CD14-positive monocyte (primary cell): ENCODE results near the gene RASGRF2. TPM values are rescaled to one million over a fixed set of nuclear protein-coding genes. Genes with fewer than 3 reads are reported as not detected.

Source experiments
- DNase-seq, 3 donors: peaks; one replicate each; pipeline ENCODE4 v3.0.0-alpha.2; 2011 to 2022
- H2AFZ ChIP-seq: 2 replicates; pipeline ENCODE4 v1.6.0; 2012; ENCODE audit warnings: mild to moderate bottlenecking, low read depth, low read length, inconsistent platforms; ENCODE audit not compliant: insufficient read depth, poor library complexity, severe bottlenecking
- H3K27ac ChIP-seq, 2 donors: 1 replicate in 1 of 2; 2 replicates in 1 of 2; pipeline ENCODE4 v1.5.1; 2012 to 2013; ENCODE audit warnings: low read length in 2 of 2, control low read depth in 1 of 2, inconsistent platforms in 1 of 2, low read depth in 1 of 2, mild to moderate bottlenecking in 1 of 2
- H3K27me3 ChIP-seq, 2 donors: one replicate each; pipeline versions ENCODE4 v1.6.0 to v1.6.1; 2011 to 2013; ENCODE audit warnings: low read length in 2 of 2; ENCODE audit not compliant: control insufficient read depth in 2 of 2, insufficient read depth in 2 of 2
- H3K36me3 ChIP-seq, 2 donors: replicated peaks in 1 of 2; 1 replicate in 1 of 2; 2 replicates in 1 of 2; pipeline versions ENCODE4 v1.5.1 to v1.6.1; 2012 to 2013; ENCODE audit warnings: low read length in 2 of 2, control low read depth in 1 of 2, inconsistent platforms in 1 of 2, mild to moderate bottlenecking in 1 of 2; ENCODE audit not compliant: insufficient read depth in 2 of 2, control insufficient read depth in 1 of 2
- H3K4me1 ChIP-seq, 2 donors: 1 replicate in 1 of 2; 2 replicates in 1 of 2; pipeline versions ENCODE4 v1.5.1 to v1.6.1; 2012 to 2013; ENCODE audit warnings: low read length in 2 of 2, control low read depth in 1 of 2, inconsistent platforms in 1 of 2, mild to moderate bottlenecking in 1 of 2, moderate library complexity in 1 of 2; ENCODE audit not compliant: insufficient read depth in 2 of 2, control insufficient read depth in 1 of 2
- H3K4me2 ChIP-seq: replicated peaks from 2 replicates; pipeline ENCODE3; 2012; ENCODE audit warnings: low read length, moderate library complexity, mild to moderate bottlenecking; ENCODE audit not compliant: poor library complexity, severe bottlenecking; ENCODE audit errors: extremely low read depth
- H3K4me3 ChIP-seq, 3 experiments: fragments of 200-600 bp in 1 of 3; sonication (generic) in 1 of 3; replicated peaks in 1 of 3; 1 replicate in 2 of 3; 2 replicates in 1 of 3; pipeline ENCODE4 v1.5.1; 2011 to 2013; ENCODE audit warnings: low read length in 3 of 3, mild to moderate bottlenecking in 3 of 3, control low read depth in 2 of 3, low read depth in 2 of 3, inconsistent platforms in 1 of 3, moderate library complexity in 1 of 3
- H3K79me2 ChIP-seq: 2 replicates; pipeline ENCODE4 v1.6.0; 2012; ENCODE audit warnings: mild to moderate bottlenecking, control low read depth, inconsistent platforms, low read length, moderate library complexity; ENCODE audit not compliant: insufficient read depth
- H3K9ac ChIP-seq: 2 replicates; pipeline ENCODE4 v1.6.0; 2017; ENCODE audit warnings: low read length, mild to moderate bottlenecking; ENCODE audit not compliant: insufficient read depth, poor library complexity, severe bottlenecking
- H3K9me3 ChIP-seq, 2 donors: replicated peaks in 1 of 2; 1 replicate in 1 of 2; 2 replicates in 1 of 2; pipeline versions ENCODE4 v1.5.1 to v1.6.1; 2012 to 2013; ENCODE audit warnings: low read length in 2 of 2, control low read depth in 1 of 2; ENCODE audit not compliant: control insufficient read depth in 1 of 2, insufficient read depth in 1 of 2
- H4K20me1 ChIP-seq: 2 replicates; pipeline ENCODE4 v1.6.0; 2012; ENCODE audit warnings: mild to moderate bottlenecking, low read length, control low read depth, moderate library complexity; ENCODE audit not compliant: insufficient read depth
- H3K27ac Mint-ChIP-seq, 7 donors: one replicate each; pipeline ENCODE4 v1.8.0; 2020; ENCODE audit warnings: mild to moderate bottlenecking in 7 of 7, mixed read lengths in 7 of 7, moderate library complexity in 6 of 7, inconsistent platforms in 2 of 7
- H3K27me3 Mint-ChIP-seq, 3 donors: one replicate each; pipeline ENCODE4 v1.8.0; 2021 to 2022; ENCODE audit warnings: low read depth in 3 of 3, mild to moderate bottlenecking in 3 of 3, mixed read lengths in 3 of 3, moderate library complexity in 3 of 3, inconsistent platforms in 1 of 3
- H3K36me3 Mint-ChIP-seq, 2 donors: one replicate each; pipeline ENCODE4 v1.8.0; 2020; ENCODE audit warnings: mixed read lengths in 2 of 2, inconsistent platforms in 1 of 2, mild to moderate bottlenecking in 1 of 2
- H3K4me1 Mint-ChIP-seq: one replicate; pipeline ENCODE4 v1.8.0; 2020; ENCODE audit warnings: mild to moderate bottlenecking, mixed read lengths
- H3K4me3 Mint-ChIP-seq, 2 donors: one replicate each; pipeline ENCODE4 v1.8.0; 2020; ENCODE audit warnings: mild to moderate bottlenecking in 2 of 2, mixed read lengths in 2 of 2, moderate library complexity in 1 of 2
- H3K9me3 Mint-ChIP-seq, 7 donors: one replicate each; pipeline ENCODE4 v1.8.0; 2020 to 2022; ENCODE audit warnings: mixed read lengths in 7 of 7, mild to moderate bottlenecking in 6 of 7, moderate library complexity in 6 of 7, inconsistent platforms in 2 of 7
- CTCF ChIP-seq: fragments of 200-600 bp; IDR thresholded peaks from one replicate; pipeline ENCODE4 v1.8.0; 2022; ENCODE audit warnings: antibody characterized with exemption, mild to moderate bottlenecking
- WGBS: methylation state at CpG from one replicate; pipeline ENCODE4 v1.1.5; 2013; ENCODE audit warnings: missing lambda C conversion rate; ENCODE audit not compliant: insufficient coverage; 5-methylcytosine and 5-hydroxymethylcytosine counted together
- intact Hi-C, 2 donors: fragments of 100-400 bp; cut with micrococcal nuclease; formaldehyde crosslinking; loops; one replicate each; pipeline versions ENCODE4 v1.15.0 to v1.15.1; 2023
- polyA plus RNA-seq, 3 donors: library from polyadenylated mRNA; depleted of rRNA in 1 of 3; unstranded in 2 of 3; stranded (reverse) in 1 of 3; fragments of 300-500 nt in 2 of 3; fragments of >200 nt in 1 of 3; fragmentation: Illumina TruSeq in 2 of 3; gene quantifications; 1 replicate in 2 of 3; 2 replicates in 1 of 3; pipeline ENCODE4 v1.2.3, GENCODE V29; 2012 to 2021

Gene RASGRF2
- polyA plus RNA-seq, 3 donors: 0.01 to 0.02 TPM; not detected in 1

- peaks cover 0 to 3% (median 1%) of the 10 kb centered on the region in 3 donors for H3K27me3 Mint-ChIP-seq
- no peaks in the 10 kb centered on the region for H3K4me1 Mint-ChIP-seq
- no peak overlapping the region for H3K4me2 ChIP-seq
- no peaks in the 10 kb centered on the region for H3K36me3 ChIP-seq
- H3K36me3 Mint-ChIP-seq: peaks cover 0 to 2% of the 10 kb centered on the region in 2 donors
- no peaks in the 10 kb centered on the region for H3K79me2 ChIP-seq
- H3K4me1 ChIP-seq: no peaks in the 10 kb centered on the region
- TF ChIP-seq CTCF: no peak
- no peaks in the 10 kb centered on the region for H3K27me3 ChIP-seq
- no peak for DNase-seq
- no peak overlapping the region for H3K27ac ChIP-seq
- 96% methylated on average over 7 of the region's 8 CpGs for WGBS
- no peak overlapping the region for H3K4me3 Mint-ChIP-seq
- H3K9ac ChIP-seq: no peak overlapping the region
- no peak overlapping the region for H3K4me3 ChIP-seq
- intact Hi-C loops: no loop called here
- H4K20me1 ChIP-seq: no peaks in the 10 kb centered on the region
- no peaks in the 10 kb centered on the region for H3K9me3 Mint-ChIP-seq
- H3K27ac Mint-ChIP-seq: no peak overlapping the region
- no peaks in the 10 kb centered on the region for H3K9me3 ChIP-seq
- no peak overlapping the region for H2AFZ ChIP-seq
Observed at GRCh38 chr5:81241961-81242648, 281.9 kb downstream of the RASGRF2 start.

GRCh38 chr5:81242906-81243436 lies 282.8 kb downstream of the RASGRF2 start:
- Histone ChIP-seq H3K9ac (no peak overlapping the region), H4K20me1 (no peaks in the 10 kb centered on the region), H3K27me3 (no peaks in the 10 kb centered on the region), H2AFZ (no peak overlapping the region), H3K4me1 (no peaks in the 10 kb centered on the region), H3K79me2 (no peaks in the 10 kb centered on the region), H3K36me3 (no peaks in the 10 kb centered on the region), H3K4me2 (no peak overlapping the region), H3K4me3 (no peak overlapping the region), H3K9me3 (no peaks in the 10 kb centered on the region), H3K27ac (no peak overlapping the region)
- H3K4me3 Mint-ChIP-seq: no peak overlapping the region
- peaks cover 0 to 3% (median 1%) of the 10 kb centered on the region in 3 donors for H3K27me3 Mint-ChIP-seq
- no peak overlapping the region for H3K27ac Mint-ChIP-seq
- H3K4me1 Mint-ChIP-seq: no peaks in the 10 kb centered on the region
- DNase-seq: no peak
- no peak for TF ChIP-seq CTCF
- H3K36me3 Mint-ChIP-seq: peaks cover 0 to 2% of the 10 kb centered on the region in 2 donors
- H3K9me3 Mint-ChIP-seq: no peaks in the 10 kb centered on the region
- intact Hi-C loops: no loop called here
- WGBS: 100% methylated on average over 2 of the region's 4 CpGs
